WERI-Rb-1 (cell line): ENCODE results near the gene JMJD7.

Experiments
- DNase-seq: peaks from one replicate; pipeline ENCODE4 v3.0.0-alpha.2; 2020
- H3K27ac ChIP-seq: fragments of 250-450 bp; sonication (Bioruptor Pico); 2 replicates; pipeline ENCODE4 v1.5.1; 2020; ENCODE audit warnings: mild to moderate bottlenecking, moderate library complexity
- H3K27me3 ChIP-seq: fragments of 250-450 bp; sonication (Bioruptor Pico); 2 replicates; pipeline ENCODE4 v1.5.1; 2021; ENCODE audit warnings: mild to moderate bottlenecking, low read depth, moderate library complexity; ENCODE audit not compliant: insufficient read depth, severe bottlenecking
- H3K36me3 ChIP-seq: fragments of 250-450 bp; sonication (Bioruptor Pico); 2 replicates; pipeline ENCODE4 v1.5.1; 2020; ENCODE audit warnings: mild to moderate bottlenecking, moderate library complexity
- H3K4me3 ChIP-seq: 2 replicates; pipeline ENCODE4 v1.5.1; 2011; ENCODE audit warnings: low read depth, mild to moderate bottlenecking, control low read depth, low read length
- H3K9me3 ChIP-seq: fragments of 250-450 bp; sonication (Bioruptor Pico); 2 replicates; pipeline ENCODE4 v1.5.1; 2021; ENCODE audit warnings: mild to moderate bottlenecking, moderate library complexity; ENCODE audit not compliant: severe bottlenecking
- TF ChIP-seq, protein P1 (sequence below): IDR thresholded peaks from 2 replicates; pipeline ENCODE4 v1.5.1; 2011; ENCODE audit warnings: low read depth, mild to moderate bottlenecking, control low read depth, inconsistent platforms, low read length

The JMJD7 gene

GRCh38 chr15:41856716-41857115 lies 28.8 kb downstream of the JMJD7 start:
- H3K36me3 ChIP-seq: no peaks in the 10 kb centered on the region
- TF ChIP-seq, protein P1, sequence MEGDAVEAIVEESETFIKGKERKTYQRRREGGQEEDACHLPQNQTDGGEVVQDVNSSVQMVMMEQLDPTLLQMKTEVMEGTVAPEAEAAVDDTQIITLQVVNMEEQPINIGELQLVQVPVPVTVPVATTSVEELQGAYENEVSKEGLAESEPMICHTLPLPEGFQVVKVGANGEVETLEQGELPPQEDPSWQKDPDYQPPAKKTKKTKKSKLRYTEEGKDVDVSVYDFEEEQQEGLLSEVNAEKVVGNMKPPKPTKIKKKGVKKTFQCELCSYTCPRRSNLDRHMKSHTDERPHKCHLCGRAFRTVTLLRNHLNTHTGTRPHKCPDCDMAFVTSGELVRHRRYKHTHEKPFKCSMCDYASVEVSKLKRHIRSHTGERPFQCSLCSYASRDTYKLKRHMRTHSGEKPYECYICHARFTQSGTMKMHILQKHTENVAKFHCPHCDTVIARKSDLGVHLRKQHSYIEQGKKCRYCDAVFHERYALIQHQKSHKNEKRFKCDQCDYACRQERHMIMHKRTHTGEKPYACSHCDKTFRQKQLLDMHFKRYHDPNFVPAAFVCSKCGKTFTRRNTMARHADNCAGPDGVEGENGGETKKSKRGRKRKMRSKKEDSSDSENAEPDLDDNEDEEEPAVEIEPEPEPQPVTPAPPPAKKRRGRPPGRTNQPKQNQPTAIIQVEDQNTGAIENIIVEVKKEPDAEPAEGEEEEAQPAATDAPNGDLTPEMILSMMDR: no peak
- no peaks in the 10 kb centered on the region for H3K27me3 ChIP-seq
- no peaks in the 10 kb centered on the region for H3K9me3 ChIP-seq
- no peak overlapping the region for H3K27ac ChIP-seq
- DNase-seq: no peak
- no peak overlapping the region for H3K4me3 ChIP-seq

GRCh38 chr15:41857316-41857715 lies 29.4 kb downstream of the JMJD7 start:
- TF ChIP-seq, protein P1: no peak
- no peak for DNase-seq
- Histone ChIP-seq H3K27ac (no peak overlapping the region), H3K9me3 (no peaks in the 10 kb centered on the region), H3K36me3 (no peaks in the 10 kb centered on the region), H3K4me3 (no peak overlapping the region), H3K27me3 (no peaks in the 10 kb centered on the region)

GRCh38 chr15:41858756-41859155 lies 30.9 kb downstream of the JMJD7 start:
- Histone ChIP-seq H3K4me3 (no peak overlapping the region), H3K9me3 (no peaks in the 10 kb centered on the region), H3K27me3 (no peaks in the 10 kb centered on the region), H3K36me3 (no peaks in the 10 kb centered on the region), H3K27ac (no peak overlapping the region)
- TF ChIP-seq, protein P1: 0 out of 2 replicates have a peak, but pooled peaks have one; percentile 10
- DNase-seq: no peak

DNA sequence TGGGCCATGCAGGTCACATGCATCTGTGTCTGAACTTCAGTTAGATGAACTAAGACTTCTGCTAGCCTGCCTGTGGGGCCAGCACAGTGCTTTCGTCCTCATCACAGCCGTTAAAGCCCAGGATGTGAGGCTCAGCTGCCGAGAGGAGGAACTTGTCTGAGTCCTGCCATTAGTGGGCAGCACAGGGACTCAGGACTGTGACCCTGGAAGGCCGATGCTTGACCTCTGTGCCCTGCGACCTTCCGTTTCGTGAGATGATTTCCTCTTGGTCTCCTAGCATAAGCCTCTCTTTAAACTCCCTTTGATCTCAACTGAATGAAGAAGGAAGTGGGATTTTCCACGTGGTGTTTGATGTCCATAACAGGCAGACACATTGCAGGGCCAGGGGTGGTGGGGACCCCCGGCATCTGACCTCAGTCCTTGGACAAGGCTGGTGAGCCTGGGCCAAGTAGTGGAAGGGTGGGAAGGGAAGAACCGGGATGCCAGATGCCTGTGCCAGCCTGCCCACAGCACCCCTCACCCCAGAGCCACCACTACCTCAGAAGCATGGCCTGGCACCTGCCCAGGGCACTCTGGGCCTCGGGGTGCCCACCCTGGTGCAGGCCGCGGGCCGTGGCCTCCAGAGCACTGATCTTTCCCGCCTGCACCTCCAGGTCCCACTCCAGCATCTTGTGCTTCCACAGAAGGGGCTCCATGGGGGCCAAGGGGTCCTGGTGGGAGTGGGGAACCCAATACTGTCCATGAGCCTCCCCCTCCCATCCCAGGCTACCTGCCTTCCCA lies 32.3 kb downstream of the JMJD7 start:
- TF ChIP-seq, protein P1: peak; percentile 33
- Histone ChIP-seq H3K4me3 (no peak overlapping the region), H3K27ac (no peak overlapping the region), H3K36me3 (no peaks in the 10 kb centered on the region), H3K27me3 (no peaks in the 10 kb centered on the region), H3K9me3 (no peaks in the 10 kb centered on the region)
- DNase-seq: no peak

DNA sequence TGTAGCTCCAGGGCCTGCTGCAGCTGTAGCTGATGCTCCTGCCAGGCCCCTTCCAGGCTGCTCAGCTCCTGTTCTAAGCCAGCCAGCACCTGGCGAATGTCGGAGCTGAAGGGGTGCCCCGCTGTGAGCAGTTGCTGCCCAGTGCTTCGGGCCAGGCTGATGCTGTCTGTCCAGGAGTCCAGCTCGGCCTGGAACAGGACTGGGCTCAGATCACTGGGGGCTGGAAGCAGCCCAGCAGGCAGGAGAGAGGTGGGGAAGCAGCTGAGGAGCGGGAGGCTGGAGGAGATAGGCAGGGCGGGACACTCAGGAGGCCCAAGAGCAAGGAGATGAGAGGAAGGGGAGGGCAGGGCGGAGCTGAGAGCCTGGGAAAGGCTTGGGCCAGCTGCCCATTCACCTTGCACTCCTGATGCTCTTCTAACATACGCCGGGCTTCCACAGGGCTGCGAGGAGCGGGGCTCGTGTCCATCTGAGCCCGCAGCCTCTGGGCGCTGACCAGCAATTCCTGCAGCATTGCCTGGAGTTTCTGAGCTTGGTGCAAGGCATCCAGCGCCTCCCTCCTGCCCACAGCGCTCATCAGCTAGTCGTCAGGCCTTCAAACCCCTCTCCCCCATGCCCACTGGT lies 34.0 kb downstream of the JMJD7 start:
- no peak overlapping the region for H3K27ac ChIP-seq
- no peaks in the 10 kb centered on the region for H3K36me3 ChIP-seq
- H3K9me3 ChIP-seq: no peaks in the 10 kb centered on the region
- no peak overlapping the region for H3K4me3 ChIP-seq
- no peaks in the 10 kb centered on the region for H3K27me3 ChIP-seq
- TF ChIP-seq, protein P1: no peak
- DNase-seq: no peak
